Measurements from ENCODE around the gene IFITM5.

The IFITM5 gene

DNA sequence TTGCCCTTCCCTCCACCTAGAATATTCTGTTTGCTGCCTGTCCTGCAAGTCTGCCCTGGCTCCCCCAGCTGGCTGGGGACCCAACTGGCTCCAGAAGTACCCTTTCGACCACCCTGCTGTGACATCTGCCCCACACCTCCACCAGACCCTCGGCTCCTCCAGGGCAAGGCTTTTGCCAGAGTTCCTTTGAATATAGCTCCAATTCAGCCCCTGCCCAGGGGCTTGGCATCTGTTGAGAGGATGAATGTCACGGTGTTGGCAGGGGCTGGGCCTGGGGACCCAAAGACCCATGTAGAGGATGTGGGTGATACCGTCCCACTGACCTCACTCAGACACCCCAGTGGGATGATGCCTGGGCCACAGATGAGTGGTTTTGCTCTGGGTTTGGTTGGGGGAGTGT lies 17.2 kb downstream of the IFITM5 start:
- H3K4me1 ChIP-seq (ENCODE audit: control insufficient read depth in 1 of 2, insufficient read depth in 1 of 2, low read depth in 1 of 2, low read length in 1 of 2) = peaks cover 54% of the 10 kb centered on the region in 2 experiments
- no peaks in the 10 kb centered on the region for H3K9me3 ChIP-seq
- peaks cover 53% of the 10 kb centered on the region for H3K36me3 ChIP-seq
- peak overlapping the region; percentile 86 for H3K27ac ChIP-seq
- peaks cover 97% of the 10 kb centered on the region for H3K27me3 ChIP-seq
- peak overlapping the region; percentile 84 for H3K4me3 ChIP-seq (ENCODE audit: low read depth in 1 of 2, low read length in 1 of 2)
- TF ChIP-seq, protein P1, sequence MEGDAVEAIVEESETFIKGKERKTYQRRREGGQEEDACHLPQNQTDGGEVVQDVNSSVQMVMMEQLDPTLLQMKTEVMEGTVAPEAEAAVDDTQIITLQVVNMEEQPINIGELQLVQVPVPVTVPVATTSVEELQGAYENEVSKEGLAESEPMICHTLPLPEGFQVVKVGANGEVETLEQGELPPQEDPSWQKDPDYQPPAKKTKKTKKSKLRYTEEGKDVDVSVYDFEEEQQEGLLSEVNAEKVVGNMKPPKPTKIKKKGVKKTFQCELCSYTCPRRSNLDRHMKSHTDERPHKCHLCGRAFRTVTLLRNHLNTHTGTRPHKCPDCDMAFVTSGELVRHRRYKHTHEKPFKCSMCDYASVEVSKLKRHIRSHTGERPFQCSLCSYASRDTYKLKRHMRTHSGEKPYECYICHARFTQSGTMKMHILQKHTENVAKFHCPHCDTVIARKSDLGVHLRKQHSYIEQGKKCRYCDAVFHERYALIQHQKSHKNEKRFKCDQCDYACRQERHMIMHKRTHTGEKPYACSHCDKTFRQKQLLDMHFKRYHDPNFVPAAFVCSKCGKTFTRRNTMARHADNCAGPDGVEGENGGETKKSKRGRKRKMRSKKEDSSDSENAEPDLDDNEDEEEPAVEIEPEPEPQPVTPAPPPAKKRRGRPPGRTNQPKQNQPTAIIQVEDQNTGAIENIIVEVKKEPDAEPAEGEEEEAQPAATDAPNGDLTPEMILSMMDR (IDR thresholded peaks at IDR 0.05) = no peak

DNA sequence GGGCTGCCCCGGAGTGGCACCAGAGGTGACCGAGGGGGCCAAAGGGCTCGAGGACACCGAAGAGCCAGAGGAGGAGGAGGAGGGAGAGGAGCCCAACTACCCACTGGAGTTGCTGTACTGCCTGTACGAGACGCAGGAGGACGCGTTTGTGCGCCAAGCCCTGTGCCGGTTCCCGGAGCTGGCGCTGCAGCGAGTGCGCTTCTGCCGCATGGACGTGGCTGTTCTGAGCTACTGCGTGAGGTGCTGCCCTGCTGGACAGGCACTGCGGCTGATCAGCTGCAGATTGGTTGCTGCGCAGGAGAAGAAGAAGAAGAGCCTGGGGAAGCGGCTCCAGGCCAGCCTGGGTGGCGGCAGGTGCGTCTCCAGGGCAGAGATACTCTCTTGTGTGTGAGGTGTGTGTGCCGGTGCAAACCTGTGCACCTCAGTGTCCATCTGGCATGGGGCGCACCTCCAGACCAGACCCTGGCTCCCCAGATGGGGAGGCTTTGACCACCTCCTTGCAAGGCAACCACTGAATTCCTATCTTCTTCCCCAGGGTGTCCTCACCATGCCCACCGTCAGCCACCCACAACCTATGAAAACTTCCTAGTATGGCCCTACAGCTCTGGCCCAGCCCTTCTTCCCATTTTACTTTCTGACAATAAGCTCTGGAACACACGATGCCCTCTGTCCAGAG lies 17.7 kb downstream of the IFITM5 start:
- H3K4me3 ChIP-seq (ENCODE audit: low read depth in 1 of 2, low read length in 1 of 2) = peak overlapping the region; percentile 84
- TF ChIP-seq, protein P1 (IDR thresholded peaks at IDR 0.05) = no peak
- H3K4me1 ChIP-seq (ENCODE audit: control insufficient read depth in 1 of 2, insufficient read depth in 1 of 2, low read depth in 1 of 2, low read length in 1 of 2) = peaks cover 54 to 56% of the 10 kb centered on the region in 2 experiments
- peaks cover 53% of the 10 kb centered on the region for H3K36me3 ChIP-seq
- no peaks in the 10 kb centered on the region for H3K9me3 ChIP-seq
- peaks cover 97% of the 10 kb centered on the region for H3K27me3 ChIP-seq
- peak overlapping the region; percentile 86 for H3K27ac ChIP-seq

DNA sequence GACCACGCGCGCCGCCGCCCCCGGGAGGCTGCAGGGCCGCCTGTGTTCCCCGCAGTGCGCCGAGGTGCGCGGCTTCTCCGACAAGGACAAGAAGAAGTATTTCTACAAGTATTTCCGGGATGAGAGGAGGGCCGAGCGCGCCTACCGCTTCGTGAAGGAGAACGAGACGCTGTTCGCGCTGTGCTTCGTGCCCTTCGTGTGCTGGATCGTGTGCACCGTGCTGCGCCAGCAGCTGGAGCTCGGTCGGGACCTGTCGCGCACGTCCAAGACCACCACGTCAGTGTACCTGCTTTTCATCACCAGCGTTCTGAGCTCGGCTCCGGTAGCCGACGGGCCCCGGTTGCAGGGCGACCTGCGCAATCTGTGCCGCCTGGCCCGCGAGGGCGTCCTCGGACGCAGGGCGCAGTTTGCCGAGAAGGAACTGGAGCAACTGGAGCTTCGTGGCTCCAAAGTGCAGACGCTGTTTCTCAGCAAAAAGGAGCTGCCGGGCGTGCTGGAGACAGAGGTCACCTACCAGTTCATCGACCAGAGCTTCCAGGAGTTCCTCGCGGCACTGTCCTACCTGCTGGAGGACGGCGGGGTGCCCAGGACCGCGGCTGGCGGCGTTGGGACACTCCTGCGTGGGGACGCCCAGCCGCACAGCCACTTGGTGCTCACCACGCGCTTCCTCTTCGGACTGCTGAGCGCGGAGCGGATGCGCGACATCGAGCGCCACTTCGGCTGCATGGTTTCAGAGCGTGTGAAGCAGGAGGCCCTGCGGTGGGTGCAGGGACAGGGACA lies 18.4 kb downstream of the IFITM5 start:
- H3K9me3 ChIP-seq = no peaks in the 10 kb centered on the region
- peaks cover 54 to 63% of the 10 kb centered on the region in 2 experiments for H3K4me1 ChIP-seq (ENCODE audit: control insufficient read depth in 1 of 2, insufficient read depth in 1 of 2, low read depth in 1 of 2, low read length in 1 of 2)
- peaks cover 91% of the 10 kb centered on the region for H3K27me3 ChIP-seq
- H3K4me3 ChIP-seq (ENCODE audit: low read depth in 1 of 2, low read length in 1 of 2) = peak overlapping the region; percentile 84
- H3K36me3 ChIP-seq = peaks cover 51% of the 10 kb centered on the region
- H3K27ac ChIP-seq = peak overlapping the region; percentile 86
- TF ChIP-seq, protein P1 (IDR thresholded peaks at IDR 0.05) = no peak

DNA sequence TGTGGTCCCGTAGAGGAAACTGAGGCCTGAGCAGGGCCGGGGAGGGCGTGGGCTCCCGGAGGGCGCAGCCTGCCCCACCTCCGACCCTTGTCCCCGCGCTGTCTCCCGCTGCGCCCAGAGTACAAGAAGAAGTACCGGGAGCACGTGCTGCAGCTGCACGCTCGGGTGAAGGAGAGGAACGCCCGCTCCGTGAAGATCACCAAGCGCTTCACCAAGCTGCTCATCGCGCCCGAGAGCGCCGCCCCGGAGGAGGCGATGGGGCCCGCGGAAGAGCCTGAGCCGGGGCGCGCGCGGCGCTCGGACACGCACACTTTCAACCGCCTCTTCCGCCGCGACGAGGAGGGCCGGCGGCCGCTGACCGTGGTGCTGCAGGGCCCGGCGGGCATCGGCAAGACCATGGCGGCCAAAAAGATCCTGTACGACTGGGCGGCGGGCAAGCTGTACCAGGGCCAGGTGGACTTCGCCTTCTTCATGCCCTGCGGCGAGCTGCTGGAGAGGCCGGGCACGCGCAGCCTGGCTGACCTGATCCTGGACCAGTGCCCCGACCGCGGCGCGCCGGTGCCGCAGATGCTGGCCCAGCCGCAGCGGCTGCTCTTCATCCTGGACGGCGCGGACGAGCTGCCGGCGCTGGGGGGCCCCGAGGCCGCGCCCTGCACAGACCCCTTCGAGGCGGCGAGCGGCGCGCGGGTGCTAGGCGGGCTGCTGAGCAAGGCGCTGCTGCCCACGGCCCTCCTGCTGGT lies 19.2 kb downstream of the IFITM5 start:
- H3K4me3 ChIP-seq (ENCODE audit: low read depth in 1 of 2, low read length in 1 of 2) = peak overlapping the region; percentile 84

More for the DNA sequence above, 19.2 kb downstream of the IFITM5 start:
- H3K27ac ChIP-seq = peak overlapping the region; percentile 86
- peaks cover 54 to 68% of the 10 kb centered on the region in 2 experiments for H3K4me1 ChIP-seq (ENCODE audit: control insufficient read depth in 1 of 2, insufficient read depth in 1 of 2, low read depth in 1 of 2, low read length in 1 of 2)
- H3K27me3 ChIP-seq = peaks cover 83% of the 10 kb centered on the region
- TF ChIP-seq, protein P1 (IDR thresholded peaks at IDR 0.05) = no peak
- H3K36me3 ChIP-seq = peaks cover 43% of the 10 kb centered on the region
- H3K9me3 ChIP-seq = no peaks in the 10 kb centered on the region

All from neutrophil (primary cell).